ENCODE data around the gene TGFBR3. TPM values are rescaled to one million over a fixed set of nuclear protein-coding genes. Genes with fewer than 3 reads are reported as not detected.
A peak's percentile ranks its signal among the peaks of the same experiment; 100 is the strongest.

The TGFBR3 gene
- total RNA-seq, 4 donors from 2014 or later, result 16.3 to 90.0 (median 54.7) TPM

DNA sequence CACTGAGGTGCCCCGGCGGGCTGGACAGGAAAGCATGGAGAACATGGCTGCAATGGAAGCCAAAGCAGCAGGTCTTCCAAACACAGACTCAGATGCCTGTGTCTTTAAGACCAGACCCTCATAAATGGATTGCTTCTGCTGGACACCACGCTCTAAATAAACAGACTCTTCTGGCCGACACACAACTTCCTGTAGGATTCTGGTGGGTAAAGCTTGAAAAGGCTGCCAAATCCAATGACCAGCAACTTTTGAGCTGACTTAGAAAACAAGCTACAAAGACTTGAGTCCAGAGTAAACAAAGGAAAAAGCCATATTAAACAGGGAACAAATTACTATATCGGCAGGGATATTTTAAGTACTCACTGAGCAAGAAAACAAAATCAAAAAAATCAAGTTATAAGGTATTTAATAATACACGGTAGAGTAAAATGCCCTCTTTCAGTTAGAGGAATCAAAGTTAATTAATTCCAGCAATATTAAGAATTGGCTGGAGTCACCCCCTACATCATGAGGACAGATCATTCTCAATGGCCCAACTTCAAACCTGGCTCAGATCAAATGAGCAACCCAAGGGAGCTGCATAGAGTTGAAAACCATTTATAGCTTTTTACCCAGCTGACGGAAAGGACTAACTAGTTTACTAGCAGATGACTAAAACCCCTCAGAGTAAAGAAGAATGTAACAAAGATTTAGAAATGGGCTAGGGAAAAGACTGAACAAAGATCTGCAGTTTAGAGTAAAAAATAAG, 102.4 kb downstream of the TGFBR3 start:
- H3K27me3 ChIP-seq, result no peaks in the 10 kb centered on the region
- no peaks in the 10 kb centered on the region for H3K9me3 ChIP-seq
- H3K4me3 ChIP-seq, result no peak overlapping the region
- H3K36me3 ChIP-seq, result no peaks in the 10 kb centered on the region
- peak overlapping the region in 2 of 4 donors; percentile 33 to 44 for H3K27ac ChIP-seq
- TF ChIP-seq, protein P1, sequence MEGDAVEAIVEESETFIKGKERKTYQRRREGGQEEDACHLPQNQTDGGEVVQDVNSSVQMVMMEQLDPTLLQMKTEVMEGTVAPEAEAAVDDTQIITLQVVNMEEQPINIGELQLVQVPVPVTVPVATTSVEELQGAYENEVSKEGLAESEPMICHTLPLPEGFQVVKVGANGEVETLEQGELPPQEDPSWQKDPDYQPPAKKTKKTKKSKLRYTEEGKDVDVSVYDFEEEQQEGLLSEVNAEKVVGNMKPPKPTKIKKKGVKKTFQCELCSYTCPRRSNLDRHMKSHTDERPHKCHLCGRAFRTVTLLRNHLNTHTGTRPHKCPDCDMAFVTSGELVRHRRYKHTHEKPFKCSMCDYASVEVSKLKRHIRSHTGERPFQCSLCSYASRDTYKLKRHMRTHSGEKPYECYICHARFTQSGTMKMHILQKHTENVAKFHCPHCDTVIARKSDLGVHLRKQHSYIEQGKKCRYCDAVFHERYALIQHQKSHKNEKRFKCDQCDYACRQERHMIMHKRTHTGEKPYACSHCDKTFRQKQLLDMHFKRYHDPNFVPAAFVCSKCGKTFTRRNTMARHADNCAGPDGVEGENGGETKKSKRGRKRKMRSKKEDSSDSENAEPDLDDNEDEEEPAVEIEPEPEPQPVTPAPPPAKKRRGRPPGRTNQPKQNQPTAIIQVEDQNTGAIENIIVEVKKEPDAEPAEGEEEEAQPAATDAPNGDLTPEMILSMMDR (IDR thresholded peaks at IDR 0.05), result no peak
- no peak for TF ChIP-seq POLR2A (IDR thresholded peaks at IDR 0.05)
- no peak for DNase-seq
- peaks cover 0 to 19% (median 0%) of the 10 kb centered on the region in 4 donors for H3K4me1 ChIP-seq

DNA sequence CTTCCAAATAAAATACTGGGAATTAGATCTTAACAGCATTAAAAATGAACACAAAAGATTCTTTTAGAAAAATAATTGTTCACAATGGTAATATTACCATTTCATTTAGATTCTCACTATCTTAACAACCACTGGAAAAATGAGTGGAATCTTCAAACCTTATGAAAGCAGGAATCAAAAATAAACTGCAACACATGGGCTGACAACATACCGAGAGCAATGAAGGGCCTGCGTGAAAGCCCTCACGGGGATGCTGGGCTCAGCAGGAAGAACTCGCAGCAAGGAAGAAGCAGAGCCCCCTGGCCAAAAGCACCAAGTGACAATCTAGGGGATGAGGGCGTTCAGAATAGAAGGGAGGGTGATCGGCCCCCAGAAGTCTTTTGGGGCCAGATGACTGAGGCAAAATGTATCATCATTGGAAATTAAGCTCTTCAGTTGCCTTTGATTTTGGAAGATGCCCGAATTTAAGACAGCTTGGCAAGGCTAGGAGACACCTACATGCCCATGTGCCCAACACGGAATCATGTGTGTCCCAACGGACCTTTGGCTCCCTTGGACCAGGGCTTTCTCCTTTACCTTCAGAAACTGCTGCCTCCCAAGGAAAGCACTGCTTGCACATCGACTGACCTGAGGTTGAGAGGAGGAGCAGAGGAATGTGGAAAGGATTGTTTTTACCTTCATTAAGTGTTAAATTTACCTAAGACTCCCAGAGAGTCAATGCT, 103.9 kb downstream of the TGFBR3 start:
- H3K9me3 ChIP-seq, result no peaks in the 10 kb centered on the region
- H3K27ac ChIP-seq, result peak overlapping the region in 1 of 4 donors; percentile 1
- no peak for DNase-seq
- H3K27me3 ChIP-seq, result no peaks in the 10 kb centered on the region
- peaks cover 0 to 19% (median 0%) of the 10 kb centered on the region in 4 donors for H3K4me1 ChIP-seq
- H3K36me3 ChIP-seq, result no peaks in the 10 kb centered on the region
- H3K4me3 ChIP-seq, result no peak overlapping the region
- TF ChIP-seq, protein P1 (IDR thresholded peaks at IDR 0.05), result no peak
- no peak for TF ChIP-seq POLR2A (IDR thresholded peaks at IDR 0.05)

DNA sequence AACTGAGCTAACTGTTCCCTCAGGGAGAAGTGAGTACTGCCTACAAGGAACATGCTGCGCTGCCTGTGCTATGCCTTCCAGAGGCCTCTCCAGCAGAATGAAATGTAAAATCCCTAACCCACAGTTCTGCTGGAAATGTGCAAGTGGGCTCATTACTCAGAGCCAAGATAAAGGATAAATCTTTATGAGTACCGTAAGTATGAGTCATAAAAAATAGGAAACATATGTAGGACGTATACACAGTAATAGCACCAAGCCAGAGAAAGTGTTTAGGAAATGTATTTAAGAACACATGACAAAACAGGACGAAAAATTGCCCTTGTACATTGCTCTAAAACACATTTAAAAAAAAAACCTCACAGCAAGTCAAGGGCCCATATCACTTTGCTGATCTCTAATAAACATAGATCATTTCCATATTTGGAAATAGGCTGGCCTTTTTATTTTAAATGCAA, 104.6 kb downstream of the TGFBR3 start:
- peak overlapping the region in 1 of 4 donors; percentile 26 for H3K27ac ChIP-seq
- H3K9me3 ChIP-seq, result no peaks in the 10 kb centered on the region
- no peak for TF ChIP-seq POLR2A (IDR thresholded peaks at IDR 0.05)
- TF ChIP-seq, protein P1 (IDR thresholded peaks at IDR 0.05), result no peak
- H3K4me3 ChIP-seq, result no peak overlapping the region
- peaks cover 0 to 19% (median 0%) of the 10 kb centered on the region in 4 donors for H3K4me1 ChIP-seq
- H3K36me3 ChIP-seq, result no peaks in the 10 kb centered on the region
- no peaks in the 10 kb centered on the region for H3K27me3 ChIP-seq
- DNase-seq, result no peak

DNA sequence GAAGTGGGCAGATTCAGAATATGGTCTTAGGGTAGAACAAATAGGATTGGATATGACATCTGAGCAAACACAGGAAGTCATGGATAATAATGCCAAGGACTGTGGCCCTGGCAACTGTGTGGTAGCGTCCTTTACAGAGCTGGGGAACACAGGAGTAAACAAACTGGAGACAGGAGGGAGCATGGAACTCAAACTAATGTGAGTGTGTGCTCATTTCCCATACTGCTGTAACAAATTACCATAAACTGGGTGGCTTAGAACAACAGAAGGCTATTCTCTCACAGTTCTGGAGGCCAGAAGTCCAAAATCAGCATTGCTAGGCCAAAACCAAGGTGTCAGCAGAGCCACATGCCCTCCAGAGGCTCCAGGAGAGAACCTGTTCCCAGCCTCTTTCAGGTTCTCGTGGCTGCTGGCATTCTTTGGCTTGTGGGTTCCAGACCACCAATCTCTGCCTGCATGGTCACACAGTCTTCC, 106.4 kb downstream of the TGFBR3 start:
- no peak for DNase-seq
- Histone ChIP-seq H3K4me1 (peaks cover 0 to 16% (median 0%) of the 10 kb centered on the region in 4 donors), H3K4me3 (no peak overlapping the region), H3K27me3 (no peaks in the 10 kb centered on the region), H3K27ac (no peak overlapping the region), H3K36me3 (no peaks in the 10 kb centered on the region), H3K9me3 (no peaks in the 10 kb centered on the region)
- TF ChIP-seq, protein P1 (IDR thresholded peaks at IDR 0.05), result no peak
- TF ChIP-seq POLR2A (IDR thresholded peaks at IDR 0.05), result no peak

DNA sequence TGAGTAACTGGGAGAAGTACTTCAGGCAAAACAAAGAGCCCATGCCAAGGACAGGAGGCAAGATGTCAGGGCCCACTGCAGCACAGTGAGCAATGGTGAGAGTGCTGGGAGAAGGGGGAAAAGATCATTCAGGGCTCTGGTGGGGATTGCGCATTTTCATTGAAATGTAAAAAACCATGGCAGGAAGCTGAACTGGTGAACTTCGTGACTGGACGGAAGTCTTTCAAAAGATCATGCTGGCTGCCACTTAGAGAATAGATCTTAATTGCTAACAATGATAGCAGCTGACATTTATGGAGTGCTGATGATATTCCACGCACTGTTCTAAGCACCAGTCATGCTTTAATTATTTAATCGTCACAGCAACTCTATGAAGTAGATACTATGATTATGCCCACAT, 107.0 kb downstream of the TGFBR3 start:
- H3K27me3 ChIP-seq, result no peaks in the 10 kb centered on the region
- H3K36me3 ChIP-seq, result no peaks in the 10 kb centered on the region
- H3K4me3 ChIP-seq, result no peak overlapping the region
- no peak overlapping the region for H3K27ac ChIP-seq
- no peak for DNase-seq
- H3K9me3 ChIP-seq, result no peaks in the 10 kb centered on the region
- H3K4me1 ChIP-seq, result peaks cover 0 to 10% (median 0%) of the 10 kb centered on the region in 4 donors
- TF ChIP-seq, protein P1 (IDR thresholded peaks at IDR 0.05), result no peak
- no peak for TF ChIP-seq POLR2A (IDR thresholded peaks at IDR 0.05)

Data from Peyer's patch (tissue), 4 donors.